B cell (primary cell): ENCODE data around the gene FAM3A. TPM values are rescaled to one million over a fixed set of nuclear protein-coding genes. Genes with fewer than 3 reads are reported as not detected.
"Not testable (repeated sequence)": the region's sequence is repeated elsewhere in the genome, so short reads cannot be mapped to it uniquely, and the experiment has no call there.

Source experiments
- ATAC-seq: fragments of 200-7000 bp; cut with Tn5 transposase; one replicate; pipeline ENCODE4 v1.10.0; 2021; ENCODE audit warnings: low read depth, mild to moderate bottlenecking, moderate number of reproducible peaks, moderate library complexity
- CTCF ChIA-PET: fragments of 350-600 bp; sonication (Branson Sonifier 250); formaldehyde crosslinking; loops from one replicate; lab custom pipeline; 2021; ENCODE audit warnings: antibody characterized with exemption, inconsistent platforms; lab: Charles Lee
- POLR2A ChIA-PET: fragments of 350-600 bp; sonication (Branson Sonifier 250); formaldehyde crosslinking; loops from one replicate; lab custom pipeline; 2021; ENCODE audit warnings: antibody characterized with exemption; lab: Charles Lee
- DNase-seq: peaks from one replicate; pipeline ENCODE4 v3.0.0; 2013
- H2AFZ ChIP-seq: 2 replicates; pipeline ENCODE4 v1.6.1; 2012; ENCODE audit warnings: mild to moderate bottlenecking, low read depth, low read length; ENCODE audit not compliant: insufficient read depth, poor library complexity, severe bottlenecking
- H3K27ac ChIP-seq, 2 donors: 1 replicate in 1 of 2; 2 replicates in 1 of 2; pipeline ENCODE4 v1.5.1; 2012 to 2013; ENCODE audit warnings: low read length in 2 of 2, mild to moderate bottlenecking in 2 of 2, moderate library complexity in 1 of 2
- H3K27me3 ChIP-seq, 4 experiments: fragments of 200-600 bp in 1 of 4; sonication (generic) in 1 of 4; replicated peaks in 1 of 4; 1 replicate in 2 of 4; 2 replicates in 2 of 4; pipeline versions ENCODE4 v1.6.1 to v1.7.0; 2013 to 2016; ENCODE audit warnings: low read length in 3 of 4, mild to moderate bottlenecking in 2 of 4, mixed read lengths in 1 of 4, moderate library complexity in 1 of 4; ENCODE audit not compliant: insufficient read depth in 4 of 4, control insufficient read depth in 3 of 4; ENCODE audit errors: control extremely low read depth in 1 of 4
- H3K36me3 ChIP-seq, 2 experiments: replicated peaks in 1 of 2; 1 replicate in 1 of 2; 2 replicates in 1 of 2; pipeline versions ENCODE4 v1.6.1 to v1.7.1; 2013; ENCODE audit warnings: low read length in 1 of 2; ENCODE audit not compliant: insufficient read depth in 2 of 2, control insufficient read depth in 1 of 2; ENCODE audit errors: control extremely low read depth in 1 of 2, extremely low read depth in 1 of 2
- H3K4me1 ChIP-seq, 2 donors: fragments of 200-600 bp in 1 of 2; sonication (generic) in 1 of 2; 1 replicate in 1 of 2; 2 replicates in 1 of 2; pipeline versions ENCODE4 v1.5.1 to v1.6.1; 2013 to 2017; ENCODE audit warnings: low read length in 2 of 2; ENCODE audit not compliant: control insufficient read depth in 2 of 2, insufficient read depth in 2 of 2
- H3K4me2 ChIP-seq: replicated peaks from 2 replicates; pipeline ENCODE3; 2012; ENCODE audit warnings: mild to moderate bottlenecking, low read depth, low read length; ENCODE audit not compliant: poor library complexity, severe bottlenecking
- H3K4me3 ChIP-seq, 5 experiments: fragments of 200-600 bp in 1 of 5; sonication (generic) in 1 of 5; 1 replicate in 3 of 5; 2 replicates in 2 of 5; pipeline versions ENCODE4 v1.5.1 to v1.7.0; 2011 to 2016; ENCODE audit warnings: low read length in 4 of 5, mild to moderate bottlenecking in 4 of 5, low read depth in 2 of 5, control low read depth in 1 of 5, moderate library complexity in 1 of 5; ENCODE audit not compliant: insufficient read depth in 1 of 5; ENCODE audit errors: control extremely low read depth in 1 of 5, extremely low read depth in 1 of 5
- H3K79me2 ChIP-seq: fragments of 200-600 bp; sonication (generic); one replicate; pipeline ENCODE4 v1.6.0; 2016; ENCODE audit warnings: low read length; ENCODE audit not compliant: control insufficient read depth, insufficient read depth
- H3K9ac ChIP-seq: fragments of 200-600 bp; sonication (generic); 2 replicates; pipeline ENCODE4 v1.6.1; 2017; ENCODE audit warnings: mild to moderate bottlenecking, low read length, moderate library complexity
- H3K9me3 ChIP-seq, 3 donors: one replicate each; pipeline versions ENCODE4 v1.6.1 to v1.7.1; 2013; ENCODE audit warnings: low read length in 2 of 3; ENCODE audit not compliant: control insufficient read depth in 2 of 3, insufficient read depth in 1 of 3; ENCODE audit errors: control extremely low read depth in 1 of 3
- H4K20me1 ChIP-seq: 2 replicates; pipeline ENCODE4 v1.6.0; 2012; ENCODE audit warnings: mild to moderate bottlenecking, low read length; ENCODE audit not compliant: insufficient read depth, control insufficient read depth, poor library complexity, severe bottlenecking
- H3K27ac Mint-ChIP-seq: one replicate; pipeline ENCODE4 v1.8.0; 2021; ENCODE audit warnings: mixed read lengths
- H3K27me3 Mint-ChIP-seq: one replicate; pipeline ENCODE4 v1.8.0; 2021; ENCODE audit warnings: mixed read lengths
- H3K4me1 Mint-ChIP-seq: one replicate; pipeline ENCODE4 v1.8.0; 2021; ENCODE audit warnings: mixed read lengths
- H3K4me3 Mint-ChIP-seq: one replicate; pipeline ENCODE4 v1.8.0; 2021; ENCODE audit warnings: mixed read lengths
- H3K9me3 Mint-ChIP-seq: one replicate; pipeline ENCODE4 v1.8.0; 2022; ENCODE audit warnings: mixed read lengths; ENCODE audit not compliant: insufficient read depth
- EZH2 ChIP-seq: IDR thresholded peaks from 2 replicates; pipeline ENCODE4 v1.6.1; 2012; ENCODE audit warnings: borderline replicate concordance, low read depth, mild to moderate bottlenecking, moderate library complexity, low read length; ENCODE audit not compliant: insufficient read depth, poor library complexity, severe bottlenecking
- WGBS: methylation state at CpG from one replicate; pipeline ENCODE4 v1.1.5; 2013; ENCODE audit warnings: missing lambda C conversion rate; ENCODE audit not compliant: insufficient coverage; 5-methylcytosine and 5-hydroxymethylcytosine counted together
- intact Hi-C: fragments of 100-400 bp; cut with micrococcal nuclease; formaldehyde crosslinking; loops from one replicate; pipeline ENCODE4 v1.10.0; 2022
- polyA plus RNA-seq: library from polyadenylated mRNA; depleted of rRNA; stranded (reverse); fragments of >200 nt; gene quantifications from 2 replicates; pipeline ENCODE4 v1.2.3, GENCODE V29; 2012
- total RNA-seq, 2 donors: library from RNA; stranded (reverse); fragments of 120-200 nt in 1 of 2; gene quantifications; 1 replicate in 1 of 2; 2 replicates in 1 of 2; pipeline versions ENCODE4 v1.2.3 to v1.2.4, GENCODE V29; 2013 to 2022
- TF ChIP-seq, protein P1 (sequence below): fragments of 200-600 bp; IDR thresholded peaks from one replicate; pipeline ENCODE4 v1.8.0; 2022; ENCODE audit warnings: antibody characterized with exemption, mild to moderate bottlenecking

Gene FAM3A
- total and polyA plus RNA-seq, 2 donors (not counting 1 experiment from before 2014, with no cell fraction given), result 39.6 to 59.4 TPM

DNA sequence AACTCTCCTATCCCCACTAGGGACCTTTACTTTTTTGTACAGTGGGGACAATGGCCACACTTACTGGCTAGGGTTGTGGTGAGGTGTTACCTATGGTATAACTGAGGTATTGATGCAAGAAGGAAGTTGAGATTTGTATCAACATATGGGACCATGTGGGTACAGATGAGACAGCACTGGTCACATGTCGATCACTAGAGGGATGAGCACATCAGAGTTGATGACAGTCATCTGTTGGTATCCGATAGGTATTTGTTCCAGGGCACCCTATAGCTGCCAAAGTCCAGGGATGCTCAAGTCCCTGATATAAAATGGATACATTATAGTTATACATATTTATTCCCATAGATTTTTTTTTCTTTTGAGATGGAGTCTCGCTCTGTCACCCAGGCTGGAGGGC is 13.0 kb downstream of the FAM3A start:
- no CpG with 5 or more reads among the region's 3 CpGs for WGBS
- H2AFZ ChIP-seq, result no peak overlapping the region
- intact Hi-C loops, result no loop called here
- no peak overlapping the region for H3K4me3 ChIP-seq
- ATAC-seq, result no peak
- no peak overlapping the region for H3K9ac ChIP-seq
- H3K27ac ChIP-seq, result no peak overlapping the region
- H3K27ac Mint-ChIP-seq, result no peak overlapping the region
- H3K4me1 Mint-ChIP-seq, result peaks cover under 1% of the 10 kb centered on the region
- no peak overlapping the region for H3K4me2 ChIP-seq
- no peaks in the 10 kb centered on the region for H3K27me3 ChIP-seq
- H3K79me2 ChIP-seq, result no peaks in the 10 kb centered on the region
- H3K4me1 ChIP-seq, result peaks cover 0 to under 1% of the 10 kb centered on the region in 2 donors
- H3K9me3 ChIP-seq, result no peaks in the 10 kb centered on the region
- no peak for TF ChIP-seq EZH2
- TF ChIP-seq, protein P1, sequence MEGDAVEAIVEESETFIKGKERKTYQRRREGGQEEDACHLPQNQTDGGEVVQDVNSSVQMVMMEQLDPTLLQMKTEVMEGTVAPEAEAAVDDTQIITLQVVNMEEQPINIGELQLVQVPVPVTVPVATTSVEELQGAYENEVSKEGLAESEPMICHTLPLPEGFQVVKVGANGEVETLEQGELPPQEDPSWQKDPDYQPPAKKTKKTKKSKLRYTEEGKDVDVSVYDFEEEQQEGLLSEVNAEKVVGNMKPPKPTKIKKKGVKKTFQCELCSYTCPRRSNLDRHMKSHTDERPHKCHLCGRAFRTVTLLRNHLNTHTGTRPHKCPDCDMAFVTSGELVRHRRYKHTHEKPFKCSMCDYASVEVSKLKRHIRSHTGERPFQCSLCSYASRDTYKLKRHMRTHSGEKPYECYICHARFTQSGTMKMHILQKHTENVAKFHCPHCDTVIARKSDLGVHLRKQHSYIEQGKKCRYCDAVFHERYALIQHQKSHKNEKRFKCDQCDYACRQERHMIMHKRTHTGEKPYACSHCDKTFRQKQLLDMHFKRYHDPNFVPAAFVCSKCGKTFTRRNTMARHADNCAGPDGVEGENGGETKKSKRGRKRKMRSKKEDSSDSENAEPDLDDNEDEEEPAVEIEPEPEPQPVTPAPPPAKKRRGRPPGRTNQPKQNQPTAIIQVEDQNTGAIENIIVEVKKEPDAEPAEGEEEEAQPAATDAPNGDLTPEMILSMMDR, result no peak
- H3K9me3 Mint-ChIP-seq, result no peaks in the 10 kb centered on the region
- peaks cover 0 to 3% of the 10 kb centered on the region in 2 experiments for H3K36me3 ChIP-seq
- no peaks in the 10 kb centered on the region for H3K27me3 Mint-ChIP-seq
- ChIA-PET POLR2A (no interaction called here), CTCF (interaction anchor here (1.1 kb wide), 1 partner anchor 24 kb away, joined by 3 read pairs; no protein-coding TSS in a partner anchor)
- H4K20me1 ChIP-seq, result no peaks in the 10 kb centered on the region
- no peak overlapping the region for H3K4me3 Mint-ChIP-seq
- no peak for DNase-seq

- Mint-ChIP-seq H3K27ac (no peak overlapping the region), H3K27me3 (no peaks in the 10 kb centered on the region), H3K9me3 (no peaks in the 10 kb centered on the region), H3K4me3 (no peak overlapping the region), H3K4me1 (peaks cover 3% of the 10 kb centered on the region)
- Histone ChIP-seq H3K4me3 (no peak overlapping the region), H3K4me1 (peaks cover 0 to 7% of the 10 kb centered on the region in 2 donors), H3K9me3 (no peaks in the 10 kb centered on the region), H3K9ac (no peak overlapping the region), H3K36me3 (peaks cover 0 to 3% of the 10 kb centered on the region in 2 experiments), H3K27ac (no peak overlapping the region), H4K20me1 (no peaks in the 10 kb centered on the region), H3K79me2 (no peaks in the 10 kb centered on the region), H3K4me2 (no peak overlapping the region), H2AFZ (no peak overlapping the region), H3K27me3 (no peaks in the 10 kb centered on the region)
- no CpG with 5 or more reads among the region's 8 CpGs for WGBS
- POLR2A ChIA-PET, result no interaction called here
- intact Hi-C loops, result no loop called here
- ATAC-seq, result no peak
- TF ChIP-seq EZH2, result no peak
- TF ChIP-seq, protein P1, result no peak
- CTCF ChIA-PET, result interaction anchor here (0.6 to 1.1 kb wide), 3 partner anchors 12 to 47 kb away, joined by 3 read pairs; no protein-coding TSS in a partner anchor
- DNase-seq, result no peak
These were observed 13.9 kb downstream of the FAM3A start for GRCh38 chrX:154502098-154502497.

- peaks cover 0 to 11% of the 10 kb centered on the region in 2 donors for H3K4me1 ChIP-seq
- H3K9me3 ChIP-seq, H3K27me3 ChIP-seq, ATAC-seq, H3K4me2 ChIP-seq, H3K27ac Mint-ChIP-seq, CTCF ChIA-PET, H3K79me2 ChIP-seq, H3K27me3 Mint-ChIP-seq, H3K9ac ChIP-seq, H3K4me3 ChIP-seq, H2AFZ ChIP-seq, H3K36me3 ChIP-seq, H3K4me1 Mint-ChIP-seq, H3K4me3 Mint-ChIP-seq, intact Hi-C loops, DNase-seq, H3K27ac ChIP-seq, H4K20me1 ChIP-seq, H3K9me3 Mint-ChIP-seq: not testable (repeated sequence)
- POLR2A ChIA-PET, result interaction anchor here (0.6 kb wide), 1 partner anchor 100 kb away, joined by 4 read pairs; no protein-coding TSS in a partner anchor
- 93% methylated on average over 3 of the region's 7 CpGs for whole genome bisulfite sequencing
These were observed 14.6 kb downstream of the FAM3A start for GRCh38 chrX:154501423-154501822.
